Measurements from ENCODE around the gene WDR48.

WDR48 gene

GRCh38 chr3:39138804-39139415, 87.1 kb downstream of the WDR48 start:
- DNase-seq (ENCODE audit: low read depth in 1 of 2, low spot score in 1 of 2): no peak

GRCh38 chr3:39139442-39139841, 87.6 kb downstream of the WDR48 start:
- no peak for DNase-seq (ENCODE audit: low read depth in 1 of 2, low spot score in 1 of 2)

- no peak for DNase-seq (ENCODE audit: low read depth in 1 of 2, low spot score in 1 of 2)
Measured at GRCh38 chr3:39140341-39140971, 88.6 kb downstream of the WDR48 start.

GRCh38 chr3:39141171-39141995, 89.6 kb downstream of the WDR48 start:
- no peak for DNase-seq (ENCODE audit: low read depth in 1 of 2, low spot score in 1 of 2)

GRCh38 chr3:39142067-39142466, 90.3 kb downstream of the WDR48 start:
- no peak for DNase-seq (ENCODE audit: low read depth in 1 of 2, low spot score in 1 of 2)

- DNase-seq (ENCODE audit: low read depth in 1 of 2, low spot score in 1 of 2): no peak
Measured at GRCh38 chr3:39143051-39143885, 91.5 kb downstream of the WDR48 start.

- DNase-seq (ENCODE audit: low read depth in 1 of 2, low spot score in 1 of 2): no peak
Measured at GRCh38 chr3:39144095-39144747, 92.4 kb downstream of the WDR48 start.

- no peak for DNase-seq (ENCODE audit: low read depth in 1 of 2, low spot score in 1 of 2)
Measured at GRCh38 chr3:39144748-39145380, 93.0 kb downstream of the WDR48 start.

- no peak for DNase-seq (ENCODE audit: low read depth in 1 of 2, low spot score in 1 of 2)
Measured at GRCh38 chr3:39146083-39146501, 94.3 kb downstream of the WDR48 start.

Data from activated CD4-positive, alpha-beta T cell treated with anti-CD3 and anti-CD28 coated beads, Interleukin-2, amount 50 U/mL, for 24 hours (primary cell).